Breast epithelium (tissue), 4 donors: Measurements from ENCODE around the gene GPR68. TPM values are rescaled to one million over a fixed set of nuclear protein-coding genes. Genes with fewer than 3 reads are reported as not detected.

Experiments used
- DNase-seq, 2 donors: peaks; one replicate each; pipeline ENCODE4 v3.0.0-alpha.2; 2019; ENCODE audit warnings: low spot score in 2 of 2
- H3K27ac ChIP-seq, 2 donors: fragments of 200-600 bp; sonication (generic) in 1 of 2; one replicate each; pipeline ENCODE4 v1.5.1; 2016 to 2019; ENCODE audit warnings: mild to moderate bottlenecking in 1 of 2
- H3K27me3 ChIP-seq, 2 donors: fragments of 200-600 bp; sonication (generic) in 1 of 2; one replicate each; pipeline versions ENCODE4 v1.5.1 to v1.6.0; 2017 to 2019; ENCODE audit warnings: control low read depth in 1 of 2, mild to moderate bottlenecking in 1 of 2
- H3K36me3 ChIP-seq: fragments of 200-600 bp; one replicate; pipeline ENCODE4 v1.5.1; 2019
- H3K4me1 ChIP-seq, 2 donors: fragments of 200-600 bp; sonication (generic); one replicate each; pipeline ENCODE4 v1.5.1; 2016 to 2019; ENCODE audit warnings: control low read depth in 1 of 2
- H3K4me3 ChIP-seq, 3 donors: fragments of 200-600 bp; sonication (generic); 1 replicate in 2 of 3; 2 replicates in 1 of 3; pipeline ENCODE4 v1.5.1; 2016 to 2019; ENCODE audit warnings: mild to moderate bottlenecking in 3 of 3, moderate library complexity in 2 of 3
- H3K9me3 ChIP-seq, 2 donors: fragments of 200-600 bp; sonication (generic) in 1 of 2; one replicate each; pipeline ENCODE4 v1.5.1; 2016 to 2019; ENCODE audit warnings: control low read depth in 1 of 2
- POLR2A ChIP-seq: fragments of 450-650 bp; IDR thresholded peaks from one replicate; pipeline ENCODE4 v1.6.1; 2016; ENCODE audit warnings: antibody characterized with exemption, mild to moderate bottlenecking, moderate library complexity
- POLR2AphosphoS5 ChIP-seq, 3 donors: sonication (generic); formaldehyde crosslinking; IDR thresholded peaks; one replicate each; pipeline ENCODE4 v1.6.1; 2017; ENCODE audit warnings: antibody characterized with exemption in 3 of 3
- intact Hi-C: fragments of 100-400 bp; cut with DNase I; formaldehyde crosslinking; loops from one replicate; pipeline ENCODE4 v1.15.1; 2023; ENCODE audit warnings: low total_unique reads
- total RNA-seq, 3 donors: library from RNA; depleted of rRNA; stranded (reverse); fragments of >200 nt; gene quantifications; one replicate each; pipeline ENCODE4 v1.1.0, GENCODE V29; 2016
- TF ChIP-seq, protein P1 (sequence below), 3 donors: fragments of 450-650 bp; IDR thresholded peaks; one replicate each; pipeline ENCODE4 v1.5.1; 2016 to 2017; ENCODE audit warnings: antibody characterized with exemption in 3 of 3, mild to moderate bottlenecking in 3 of 3, moderate library complexity in 3 of 3

Gene GPR68
- total RNA-seq, 3 donors from 2014 or later, result 0.32 to 0.66 (median 0.59) TPM

DNA sequence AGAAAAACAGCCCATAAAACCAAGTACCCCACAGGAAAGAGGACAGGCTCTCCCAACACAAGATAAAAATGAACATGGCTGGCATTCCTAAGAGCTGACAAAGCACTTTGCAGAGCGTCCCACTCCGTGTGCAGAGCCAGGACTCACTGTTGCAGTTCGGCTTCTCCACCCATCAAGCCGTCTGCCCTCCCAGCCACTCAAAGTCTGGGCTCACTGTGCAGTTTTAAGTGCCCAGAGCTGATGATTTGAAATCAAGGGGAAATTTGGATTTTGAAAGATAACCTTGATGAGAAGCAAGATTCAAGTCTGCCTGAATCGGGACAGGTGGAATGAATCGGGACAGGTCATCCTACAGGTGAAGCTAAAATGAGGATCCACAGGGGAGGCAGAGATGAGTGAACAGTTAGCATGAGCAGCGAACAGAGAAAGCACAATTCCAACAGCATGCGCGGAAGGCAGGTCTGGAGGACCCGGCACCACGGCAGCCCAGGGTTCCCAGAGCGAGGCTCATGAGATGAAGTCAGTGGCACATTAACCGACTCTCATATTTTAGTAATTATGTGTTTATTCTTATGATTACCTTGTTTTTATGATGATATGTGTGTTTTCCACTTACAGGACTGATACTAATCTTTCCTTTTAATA is 39.8 kb upstream of the GPR68 start:
- TF ChIP-seq POLR2AphosphoS5 (IDR thresholded peaks at IDR 0.05) (no peak), POLR2A (no peak)
- TF ChIP-seq, protein P1, sequence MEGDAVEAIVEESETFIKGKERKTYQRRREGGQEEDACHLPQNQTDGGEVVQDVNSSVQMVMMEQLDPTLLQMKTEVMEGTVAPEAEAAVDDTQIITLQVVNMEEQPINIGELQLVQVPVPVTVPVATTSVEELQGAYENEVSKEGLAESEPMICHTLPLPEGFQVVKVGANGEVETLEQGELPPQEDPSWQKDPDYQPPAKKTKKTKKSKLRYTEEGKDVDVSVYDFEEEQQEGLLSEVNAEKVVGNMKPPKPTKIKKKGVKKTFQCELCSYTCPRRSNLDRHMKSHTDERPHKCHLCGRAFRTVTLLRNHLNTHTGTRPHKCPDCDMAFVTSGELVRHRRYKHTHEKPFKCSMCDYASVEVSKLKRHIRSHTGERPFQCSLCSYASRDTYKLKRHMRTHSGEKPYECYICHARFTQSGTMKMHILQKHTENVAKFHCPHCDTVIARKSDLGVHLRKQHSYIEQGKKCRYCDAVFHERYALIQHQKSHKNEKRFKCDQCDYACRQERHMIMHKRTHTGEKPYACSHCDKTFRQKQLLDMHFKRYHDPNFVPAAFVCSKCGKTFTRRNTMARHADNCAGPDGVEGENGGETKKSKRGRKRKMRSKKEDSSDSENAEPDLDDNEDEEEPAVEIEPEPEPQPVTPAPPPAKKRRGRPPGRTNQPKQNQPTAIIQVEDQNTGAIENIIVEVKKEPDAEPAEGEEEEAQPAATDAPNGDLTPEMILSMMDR (IDR thresholded peaks at IDR 0.05), result no peak
- no peaks in the 10 kb centered on the region for H3K9me3 ChIP-seq
- H3K27ac ChIP-seq, result no peak overlapping the region
- intact Hi-C loops, result no loop called here
- no peaks in the 10 kb centered on the region for H3K4me1 ChIP-seq
- H3K4me3 ChIP-seq, result no peak overlapping the region
- no peaks in the 10 kb centered on the region for H3K36me3 ChIP-seq
- DNase-seq, result no peak
- no peaks in the 10 kb centered on the region for H3K27me3 ChIP-seq

DNA sequence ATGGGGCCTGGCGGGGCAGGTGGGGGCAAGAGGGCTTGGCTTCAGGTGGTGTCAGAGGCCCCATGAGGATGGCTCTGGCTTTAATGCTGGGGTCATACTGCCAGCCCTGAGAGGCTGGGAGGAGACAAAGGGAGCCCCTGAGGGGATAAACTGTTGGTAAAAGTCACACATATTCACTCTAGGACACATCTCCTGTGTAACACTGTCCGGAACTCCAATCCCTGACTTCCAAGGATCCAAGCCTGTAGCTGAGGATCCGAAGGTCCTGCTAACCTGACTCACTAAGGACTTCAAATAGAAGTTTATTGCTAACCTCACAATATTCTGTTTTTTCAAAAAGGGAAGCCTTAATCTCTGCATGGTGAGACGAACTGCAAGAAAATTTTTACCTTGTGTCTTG is 39.2 kb upstream of the GPR68 start:
- Histone ChIP-seq H3K4me3 (no peak overlapping the region), H3K27me3 (no peaks in the 10 kb centered on the region), H3K4me1 (no peaks in the 10 kb centered on the region), H3K27ac (no peak overlapping the region), H3K36me3 (no peaks in the 10 kb centered on the region), H3K9me3 (no peaks in the 10 kb centered on the region)
- no peak for DNase-seq
- TF ChIP-seq, protein P1 (IDR thresholded peaks at IDR 0.05), result no peak
- no peak for TF ChIP-seq POLR2AphosphoS5 (IDR thresholded peaks at IDR 0.05)
- no peak for TF ChIP-seq POLR2A
- intact Hi-C loops, result no loop called here

DNA sequence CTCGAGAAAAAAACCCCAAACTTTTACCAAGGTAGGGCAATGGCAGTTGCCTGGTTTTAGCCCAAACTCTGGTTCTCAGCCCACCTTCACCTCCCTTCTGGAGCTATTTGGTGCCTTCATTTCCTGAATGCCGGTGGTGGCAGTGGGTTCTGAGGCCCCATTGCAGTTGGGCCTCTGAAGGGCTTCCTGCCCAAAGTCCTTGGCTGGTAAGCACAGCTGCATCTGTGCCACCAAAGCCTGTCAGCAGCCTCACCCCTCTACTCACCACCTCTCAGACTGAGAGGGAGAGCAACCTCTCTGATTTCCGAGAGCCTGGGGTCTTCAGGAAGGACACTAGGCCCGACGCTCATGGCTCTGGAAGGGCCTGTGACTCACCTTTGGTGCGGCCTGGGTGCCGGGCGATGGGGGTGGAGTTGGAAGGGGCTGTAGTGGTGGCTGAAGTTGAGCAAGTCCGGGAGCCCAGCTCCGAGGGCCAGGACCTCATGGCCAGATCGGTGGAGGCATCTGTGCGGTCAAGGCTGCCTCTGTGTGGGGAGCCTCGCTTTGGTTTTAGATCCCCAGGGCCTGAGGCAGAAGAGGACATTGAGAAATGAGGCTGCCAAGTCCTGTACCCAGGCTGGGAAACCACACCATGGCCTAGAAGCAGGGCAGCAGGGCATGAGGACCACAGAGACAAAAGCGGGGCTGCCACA is 38.6 kb upstream of the GPR68 start:
- DNase-seq, result no peak
- Histone ChIP-seq H3K27ac (no peak overlapping the region), H3K4me1 (no peaks in the 10 kb centered on the region), H3K9me3 (no peaks in the 10 kb centered on the region), H3K4me3 (no peak overlapping the region), H3K27me3 (no peaks in the 10 kb centered on the region), H3K36me3 (no peaks in the 10 kb centered on the region)
- TF ChIP-seq POLR2A (no peak), POLR2AphosphoS5 (IDR thresholded peaks at IDR 0.05) (no peak)
- TF ChIP-seq, protein P1 (IDR thresholded peaks at IDR 0.05), result no peak
- intact Hi-C loops, result no loop called here

DNA sequence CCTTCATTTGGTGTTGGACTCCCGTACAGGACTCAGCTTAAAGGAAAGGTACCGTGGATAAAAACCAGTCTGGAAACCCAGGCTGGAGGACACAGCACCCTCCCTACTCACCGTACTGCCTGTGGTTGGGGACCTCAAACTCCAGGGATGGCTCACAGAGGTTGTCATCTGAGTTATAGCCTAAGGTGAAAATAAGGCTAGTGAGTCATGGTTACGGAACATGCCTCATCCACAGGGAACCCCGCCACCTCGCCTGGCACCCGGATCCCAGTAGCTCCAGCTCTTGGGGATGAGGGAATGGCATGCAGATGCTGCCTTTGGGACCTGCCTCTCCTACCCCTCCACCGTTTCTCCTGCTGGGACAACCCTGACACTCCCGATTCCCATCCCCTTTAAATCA is 36.8 kb upstream of the GPR68 start:
- intact Hi-C loops, result no loop called here
- Histone ChIP-seq H3K4me3 (no peak overlapping the region), H3K4me1 (no peaks in the 10 kb centered on the region), H3K27me3 (no peaks in the 10 kb centered on the region), H3K36me3 (no peaks in the 10 kb centered on the region), H3K27ac (no peak overlapping the region), H3K9me3 (no peaks in the 10 kb centered on the region)
- TF ChIP-seq POLR2AphosphoS5 (IDR thresholded peaks at IDR 0.05) (no peak), POLR2A (no peak)
- TF ChIP-seq, protein P1 (IDR thresholded peaks at IDR 0.05), result no peak
- no peak for DNase-seq

DNA sequence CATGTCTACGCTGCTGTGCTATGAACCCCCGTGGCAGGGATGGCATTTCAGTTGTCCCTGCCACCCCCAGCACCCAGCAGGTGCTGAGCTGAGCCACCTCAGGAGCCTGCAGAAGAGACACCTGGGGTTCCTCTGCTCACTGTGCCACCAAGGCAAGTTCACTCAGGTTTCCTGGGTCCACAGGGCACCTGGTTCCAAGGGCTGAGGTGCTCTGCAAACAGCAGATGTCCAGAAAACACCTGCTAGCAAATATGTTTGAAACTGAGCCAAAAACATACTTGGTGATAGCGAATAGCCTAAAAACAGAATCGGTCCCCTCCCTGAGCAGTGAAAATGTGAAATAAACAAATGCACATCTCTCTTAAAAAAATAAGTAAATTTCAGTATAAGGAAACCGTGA is 35.6 kb upstream of the GPR68 start:
- Histone ChIP-seq H3K9me3 (no peaks in the 10 kb centered on the region), H3K36me3 (no peaks in the 10 kb centered on the region), H3K27ac (no peak overlapping the region), H3K4me1 (no peaks in the 10 kb centered on the region), H3K4me3 (no peak overlapping the region), H3K27me3 (no peaks in the 10 kb centered on the region)
- intact Hi-C loops, result no loop called here
- DNase-seq, result no peak
- TF ChIP-seq, protein P1 (IDR thresholded peaks at IDR 0.05), result no peak
- TF ChIP-seq POLR2AphosphoS5 (IDR thresholded peaks at IDR 0.05), result no peak
- TF ChIP-seq POLR2A, result no peak
